Colonic mucosa (tissue), 4 donors: ENCODE results near the gene MORC3. TPM values are rescaled to one million over a fixed set of nuclear protein-coding genes. Genes with fewer than 3 reads are reported as not detected.

Experiments
- DNase-seq: peaks from one replicate; pipeline ENCODE4 v3.0.0-alpha.2; 2020
- H3K27ac ChIP-seq: fragments of 200-600 bp; one replicate; pipeline ENCODE4 v1.8.0; 2021
- H3K27me3 ChIP-seq: fragments of 200-600 bp; one replicate; pipeline ENCODE4 v1.8.0; 2021
- H3K36me3 ChIP-seq: fragments of 200-600 bp; one replicate; pipeline ENCODE4 v1.8.0; 2021
- H3K4me1 ChIP-seq: fragments of 200-600 bp; one replicate; pipeline ENCODE4 v1.8.0; 2021; ENCODE audit warnings: mild to moderate bottlenecking
- H3K4me3 ChIP-seq: fragments of 200-600 bp; one replicate; pipeline ENCODE4 v1.8.0; 2021
- H3K9ac ChIP-seq, 2 donors: one replicate each; pipeline ENCODE4 v1.7.0; 2013; ENCODE audit warnings: control low read depth in 2 of 2, low read depth in 2 of 2, low read length in 2 of 2
- H3K9me3 ChIP-seq: fragments of 200-600 bp; one replicate; pipeline ENCODE4 v1.8.0; 2021
- CTCF ChIP-seq: fragments of 200-600 bp; IDR thresholded peaks from one replicate; pipeline ENCODE4 v1.8.0; 2022; ENCODE audit warnings: antibody characterized with exemption, mild to moderate bottlenecking
- intact Hi-C: fragments of 100-400 bp; cut with DNase I; formaldehyde crosslinking; loops from one replicate; pipeline ENCODE4 v1.14.1; 2022
- total RNA-seq, 2 donors: library from RNA; stranded (reverse); fragmentation: NEBNext Ultra II Directional in 1 of 2; extraction: Animal tissue kit (Norgen Biotek cat#: 25700) in 1 of 2; gene quantifications; one replicate each; pipeline ENCODE4 v1.2.1, GENCODE V29; 2021
- donor health status: healthy.
- donor health status: DM: no; HTN: no; CAD: no.
- donor health status: DM: no; HTN: no; CAD: no.

Gene MORC3
- total RNA-seq, 2 donors from 2014 or later: 18.5 to 28.9 TPM

GRCh38 chr21:36419241-36419640 is 99.2 kb downstream of the MORC3 start:
- no peak for TF ChIP-seq CTCF
- Histone ChIP-seq H3K4me1 (no peaks in the 10 kb centered on the region), H3K27me3 (no peaks in the 10 kb centered on the region), H3K9ac (no peak overlapping the region), H3K4me3 (no peak overlapping the region), H3K9me3 (no peaks in the 10 kb centered on the region), H3K36me3 (no peaks in the 10 kb centered on the region), H3K27ac (no peak overlapping the region)
- no peak for DNase-seq
- intact Hi-C loops: no loop called here

GRCh38 chr21:36419996-36420395 is 100.0 kb downstream of the MORC3 start:
- Histone ChIP-seq H3K27me3 (no peaks in the 10 kb centered on the region), H3K4me3 (no peak overlapping the region), H3K4me1 (no peaks in the 10 kb centered on the region), H3K27ac (no peak overlapping the region), H3K9me3 (no peaks in the 10 kb centered on the region), H3K9ac (no peak overlapping the region), H3K36me3 (no peaks in the 10 kb centered on the region)
- peak; percentile 60 for TF ChIP-seq CTCF
- intact Hi-C loops: loop anchor here (5.0 to 10.0 kb wide), 2 partner anchors 167 to 505 kb away; no protein-coding TSS in a partner anchor
- DNase-seq: peak; percentile 68

- no peak for TF ChIP-seq CTCF
- Histone ChIP-seq H3K4me1 (no peaks in the 10 kb centered on the region), H3K9me3 (no peaks in the 10 kb centered on the region), H3K27me3 (no peaks in the 10 kb centered on the region), H3K27ac (no peak overlapping the region), H3K36me3 (no peaks in the 10 kb centered on the region), H3K4me3 (no peak overlapping the region), H3K9ac (no peak overlapping the region)
- intact Hi-C loops: loop anchor here (5.0 to 10.0 kb wide), 2 partner anchors 167 to 504 kb away; no protein-coding TSS in a partner anchor
- no peak for DNase-seq
Observed at GRCh38 chr21:36420571-36421339, 100.8 kb downstream of the MORC3 start.

GRCh38 chr21:36422279-36423098 is 102.5 kb downstream of the MORC3 start:
- DNase-seq: peak; percentile 62
- intact Hi-C loops: loop anchor here (5.0 to 10.0 kb wide), 2 partner anchors 165 to 502 kb away; no protein-coding TSS in a partner anchor
- no peaks in the 10 kb centered on the region for H3K4me1 ChIP-seq
- no peak overlapping the region for H3K27ac ChIP-seq
- no peaks in the 10 kb centered on the region for H3K36me3 ChIP-seq
- H3K4me3 ChIP-seq: no peak overlapping the region
- H3K9ac ChIP-seq: no peak overlapping the region
- peak; percentile 67 for TF ChIP-seq CTCF
- H3K27me3 ChIP-seq: no peaks in the 10 kb centered on the region
- no peaks in the 10 kb centered on the region for H3K9me3 ChIP-seq

- no peaks in the 10 kb centered on the region for H3K36me3 ChIP-seq
- H3K4me1 ChIP-seq: no peaks in the 10 kb centered on the region
- TF ChIP-seq CTCF: no peak
- intact Hi-C loops: loop anchor here (5.0 to 10.0 kb wide), 2 partner anchors 163 to 501 kb away; no protein-coding TSS in a partner anchor
- no peaks in the 10 kb centered on the region for H3K27me3 ChIP-seq
- H3K9ac ChIP-seq: no peak overlapping the region
- no peak overlapping the region for H3K27ac ChIP-seq
- H3K4me3 ChIP-seq: no peak overlapping the region
- no peaks in the 10 kb centered on the region for H3K9me3 ChIP-seq
- DNase-seq: no peak
Observed at GRCh38 chr21:36423771-36424433, 103.9 kb downstream of the MORC3 start.
